ENCODE measurements around the gene NID1.

Gene NID1

GRCh38 chr1:235939480-235939775 lies 125.5 kb downstream of the NID1 start:
- Histone ChIP-seq H3K27ac (peak overlapping the region in 1 of 2 donors; percentile 68), H3K4me3 (no peak overlapping the region)
- no peak for DNase-seq (ENCODE audit: low spot score)
- no peak for TF ChIP-seq CTCF (IDR thresholded peaks at IDR 0.05)

GRCh38 chr1:235938709-235939479 lies 126.0 kb downstream of the NID1 start:
- DNase-seq (ENCODE audit: low spot score): no peak
- H3K4me3 ChIP-seq: no peak overlapping the region
- H3K27ac ChIP-seq: peak overlapping the region in 1 of 2 donors; percentile 68
- TF ChIP-seq CTCF (IDR thresholded peaks at IDR 0.05): no peak

GRCh38 chr1:235937123-235937522 lies 127.8 kb downstream of the NID1 start:
- TF ChIP-seq CTCF (IDR thresholded peaks at IDR 0.05): no peak
- H3K27ac ChIP-seq: no peak overlapping the region
- no peak for DNase-seq (ENCODE audit: low spot score)
- no peak overlapping the region for H3K4me3 ChIP-seq

- H3K27ac ChIP-seq: no peak overlapping the region
- H3K4me3 ChIP-seq: no peak overlapping the region
- TF ChIP-seq CTCF (IDR thresholded peaks at IDR 0.05): no peak
- no peak for DNase-seq (ENCODE audit: low spot score)
These were observed 129.4 kb downstream of the NID1 start for GRCh38 chr1:235935235-235936225.

- Histone ChIP-seq H3K4me3 (no peak overlapping the region), H3K27ac (peak overlapping the region in 1 of 2 donors; percentile 59)
- DNase-seq (ENCODE audit: low spot score): no peak
- TF ChIP-seq CTCF (IDR thresholded peaks at IDR 0.05): no peak
These were observed 131.1 kb downstream of the NID1 start for GRCh38 chr1:235933766-235934116.

- Histone ChIP-seq H3K4me3 (no peak overlapping the region), H3K27ac (peak overlapping the region in 1 of 2 donors; percentile 59)
- TF ChIP-seq CTCF (IDR thresholded peaks at IDR 0.05): no peak
- DNase-seq (ENCODE audit: low spot score): no peak
These were observed 131.7 kb downstream of the NID1 start for GRCh38 chr1:235933017-235933765.

Measured in coronary artery (tissue), 2 donors.